Measurements from ENCODE around the gene SLC10A7. TPM values are rescaled to one million over a fixed set of nuclear protein-coding genes. Genes with fewer than 3 reads are reported as not detected.

SLC10A7 gene
- total and polyA plus RNA-seq, 2 of the 8 experiments (the other 6 are each of a cell fraction or from before 2014, with no cell fraction given): 2.5 to 2.9 TPM

GRCh38 chr4:146513548-146513947, 8.2 kb downstream of the SLC10A7 start:
- Histone ChIP-seq H3K36me3 (ENCODE audit: control insufficient read depth in 2 of 4, insufficient read depth in 4 of 4, low read length in 3 of 4) (no peaks in the 10 kb centered on the region), H3K79me2 (ENCODE audit: control insufficient read depth in 1 of 2, insufficient read depth in 2 of 2, low read length in 2 of 2) (no peaks in the 10 kb centered on the region), H3K27ac (ENCODE audit: low read depth, low read length) (no peak overlapping the region), H2BK12ac (ENCODE audit: low read depth, low read length) (no peak overlapping the region), H3K23me2 (ENCODE audit: low read depth, low read length) (no peaks in the 10 kb centered on the region), H3K9me3 (ENCODE audit: insufficient read depth in 2 of 2, low read depth in 1 of 2, low read length in 1 of 2) (no peaks in the 10 kb centered on the region), H3K4me2 (ENCODE audit: insufficient read depth in 1 of 2, low read depth in 2 of 2, low read length in 2 of 2) (no peak overlapping the region), H4K91ac (replicated peaks; ENCODE audit: insufficient read length, low read length) (no peak overlapping the region), H3K18ac (ENCODE audit: extremely low read depth, low read length) (no peak overlapping the region), H4K20me1 (replicated peaks in 1 of 2; ENCODE audit: control insufficient read depth in 1 of 2, insufficient read depth in 2 of 2, low read length in 2 of 2) (no peaks in the 10 kb centered on the region), H2AFZ (ENCODE audit: low read length) (no peak overlapping the region), H2BK15ac (ENCODE audit: low read length) (no peak overlapping the region), H2BK20ac (ENCODE audit: low read length) (no peak overlapping the region), H3K4ac (replicated peaks; ENCODE audit: insufficient read length, low read depth, low read length) (no peak overlapping the region), H2AK5ac (ENCODE audit: low read depth, low read length) (no peak overlapping the region), H4K8ac (ENCODE audit: extremely low read depth, insufficient read depth, low read length) (no peak overlapping the region), H2BK5ac (ENCODE audit: low read depth, low read length) (no peak overlapping the region), H3K56ac (replicated peaks; ENCODE audit: insufficient read length, low read depth, low read length) (no peak overlapping the region), H3K23ac (ENCODE audit: insufficient read length) (no peak overlapping the region), H3K9ac (replicated peaks in 1 of 4; ENCODE audit: extremely low read depth in 1 of 4, low read depth in 3 of 4, low read length in 3 of 4) (no peak overlapping the region), H3K14ac (ENCODE audit: insufficient read length) (no peak overlapping the region), H3K4me3 (ENCODE audit: extremely low read depth in 1 of 4, insufficient read depth in 2 of 4, low read depth in 3 of 4, low read length in 4 of 4) (no peak overlapping the region), H3K4me1 (replicated peaks in 1 of 4; ENCODE audit: control insufficient read depth in 3 of 4, insufficient read depth in 4 of 4, low read length in 3 of 4) (no peaks in the 10 kb centered on the region), H2BK120ac (replicated peaks; ENCODE audit: low read depth, low read length) (no peak overlapping the region), H3K79me1 (ENCODE audit: low read depth, low read length) (no peaks in the 10 kb centered on the region; the same call in 1 of the 2 replicates), H3K27me3 (replicated peaks in 1 of 4; ENCODE audit: control insufficient read depth in 3 of 4, extremely low read depth in 1 of 4, insufficient read depth in 3 of 4, low read length in 3 of 4) (no peaks in the 10 kb centered on the region), H4K5ac (ENCODE audit: insufficient read length, low read depth, low read length) (no peak overlapping the region)
- 100% methylated on average over 1 of the region's 1 CpG; no CpG with 5 or more reads in 1 of the 2 experiments for WGBS, 2 experiments (ENCODE audit: extremely low coverage in 1 of 2, insufficient coverage in 1 of 2, insufficient read length in 1 of 2, insufficient replicate concordance in 2 of 2, low coverage in 1 of 2, low lambda C conversion rate in 2 of 2, missing lambda C conversion rate in 1 of 2)
- CTCF ChIA-PET (ENCODE audit: partially characterized antibody): no interaction called here
- no peak for TF ChIP-seq RAD21 (IDR thresholded peaks at IDR 0.05 in 1 of 2, conservative IDR thresholded peaks at IDR 0.05 in 1 of 2; ENCODE audit: low read depth in 2 of 2, low read length in 2 of 2)
- no peak for TF ChIP-seq KDM4A (IDR thresholded peaks at IDR 0.05; ENCODE audit: low read depth, low read length, severe bottlenecking)
- TF ChIP-seq CBX5 (IDR thresholded peaks at IDR 0.05; ENCODE audit: low read depth, low read length): no peak
- no peak for TF ChIP-seq RFX5 (IDR thresholded peaks at IDR 0.05; ENCODE audit: borderline replicate concordance, low read depth, low read length)
- no peak for TF ChIP-seq KDM5A (IDR thresholded peaks at IDR 0.05; ENCODE audit: low read length)
- TF ChIP-seq SP1 (IDR thresholded peaks at IDR 0.05; ENCODE audit: low read depth, low read length): no peak
- no peak for TF ChIP-seq SRF (IDR thresholded peaks at IDR 0.05; ENCODE audit: low read depth, low read length)
- no peak for TF ChIP-seq SIX5 (IDR thresholded peaks at IDR 0.05; ENCODE audit: low read depth, low read length)
- no peak for DNase-seq (ENCODE audit: low read depth in 1 of 2, low spot score in 2 of 2)
- POLR2A ChIA-PET (ENCODE audit: partially characterized antibody): no interaction called here
- FAIRE-seq: no peak
